SH-SY5Y (cell line): ENCODE measurements around the gene GSC.

Experiments used
- GATA2 ChIP-seq: IDR thresholded peaks from 2 replicates; pipeline ENCODE4 v1.6.1; 2011; ENCODE audit warnings: mild to moderate bottlenecking, low read depth, low read length
- GATA3 ChIP-seq: IDR thresholded peaks from 2 replicates; pipeline ENCODE4 v1.6.1; 2011; ENCODE audit warnings: low read depth, mild to moderate bottlenecking, low read length, moderate library complexity

Gene GSC

GRCh38 chr14:94764573-94764972, 5.3 kb downstream of the GSC start:
- no peak for TF ChIP-seq GATA2
- TF ChIP-seq GATA3, result no peak

- TF ChIP-seq GATA2 (no peak), GATA3 (no peak)
These were observed 7.5 kb downstream of the GSC start for GRCh38 chr14:94762431-94762830.

GRCh38 chr14:94761997-94762377, 7.9 kb downstream of the GSC start:
- no peak for TF ChIP-seq GATA2
- TF ChIP-seq GATA3, result no peak

- no peak for TF ChIP-seq GATA2
- TF ChIP-seq GATA3, result no peak
These were observed 8.4 kb downstream of the GSC start for GRCh38 chr14:94761348-94761996.

- TF ChIP-seq GATA2 (no peak), GATA3 (no peak)
These were observed 13.5 kb downstream of the GSC start for GRCh38 chr14:94756310-94756882.

GRCh38 chr14:94754391-94754942, 15.4 kb downstream of the GSC start:
- TF ChIP-seq GATA3 (no peak), GATA2 (no peak)

GRCh38 chr14:94752591-94753436, 17.1 kb downstream of the GSC start:
- TF ChIP-seq GATA2, result no peak

GRCh38 chr14:94751956-94752355, 18.0 kb downstream of the GSC start:
- no peak for TF ChIP-seq GATA2
- no peak for TF ChIP-seq GATA3

- TF ChIP-seq GATA3, result no peak
- no peak for TF ChIP-seq GATA2
These were observed 18.6 kb downstream of the GSC start for GRCh38 chr14:94751321-94751720.

GRCh38 chr14:94750371-94750770, 19.5 kb downstream of the GSC start:
- TF ChIP-seq GATA2, result no peak
- TF ChIP-seq GATA3, result no peak

GRCh38 chr14:94748667-94749347, 21.1 kb downstream of the GSC start:
- TF ChIP-seq GATA3 (no peak), GATA2 (no peak)

GRCh38 chr14:94747739-94748138, 22.2 kb downstream of the GSC start:
- TF ChIP-seq GATA2 (no peak), GATA3 (no peak)

- TF ChIP-seq GATA3 (no peak), GATA2 (no peak)
These were observed 23.8 kb downstream of the GSC start for GRCh38 chr14:94746131-94746530.

GRCh38 chr14:94738751-94739150, 31.2 kb downstream of the GSC start:
- TF ChIP-seq GATA3 (no peak), GATA2 (no peak)
